Measurements from ENCODE around the gene CIROP. TPM values are rescaled to one million over a fixed set of nuclear protein-coding genes. Genes with fewer than 3 reads are reported as not detected.
"Not testable (repeated sequence)": the region's sequence is repeated elsewhere in the genome, so short reads cannot be mapped to it uniquely, and the experiment has no call there.

CIROP gene
- polyA plus RNA-seq, 1 experiment = 0.07 TPM

GRCh38 chr14:23112359-23113178 lies 7.8 kb upstream of the CIROP start:
- DNase-seq (ENCODE audit: low read depth, low spot score) = no peak
- Histone ChIP-seq H3K4me3 (ENCODE audit: low read depth, low read length) (no peak overlapping the region), H3K27ac (ENCODE audit: low read depth, low read length) (no peak overlapping the region), H3K27me3 (ENCODE audit: control insufficient read depth, insufficient read depth, low read length) (no peaks in the 10 kb centered on the region), H3K9me3 (ENCODE audit: control insufficient read depth, insufficient read depth, low read length) (peaks cover 8% of the 10 kb centered on the region; the same call in 1 of the 2 replicates)
- POLR2A ChIA-PET = interaction anchor here (0.7 to 1.9 kb wide), 3 partner anchors 17 to 268 kb away, joined by 3 to 7 read pairs (median 3); partner anchors contain the start of genes ACIN1 and C14orf119
- no peak for TF ChIP-seq CTCF (IDR thresholded peaks at IDR 0.05; ENCODE audit: low read depth, low read length)
- CTCF ChIA-PET = interaction anchor here (1.0 to 6.6 kb wide), 9 partner anchors 8 to 240 kb away, joined by 3 to 152 read pairs (median 15); partner anchors contain the start of gene CDH24

- peaks cover 4% of the 10 kb centered on the region; the same call in 1 of the 2 replicates for H3K9me3 ChIP-seq (ENCODE audit: control insufficient read depth, insufficient read depth, low read length)
- ChIA-PET POLR2A (no interaction called here), CTCF (interaction anchor here (0.9 to 6.6 kb wide), 13 partner anchors 10 to 554 kb away, joined by 3 to 152 read pairs (median 17); partner anchors contain the start of genes ACIN1, C14orf119 and CDH24)
- H3K27ac ChIP-seq (ENCODE audit: low read depth, low read length) = no peak overlapping the region
- no peak for DNase-seq (ENCODE audit: low read depth, low spot score)
- H3K27me3 ChIP-seq (ENCODE audit: control insufficient read depth, insufficient read depth, low read length) = no peaks in the 10 kb centered on the region
- H3K4me3 ChIP-seq (ENCODE audit: low read depth, low read length) = no peak overlapping the region
- no peak for TF ChIP-seq CTCF (IDR thresholded peaks at IDR 0.05; ENCODE audit: low read depth, low read length)
Measured at GRCh38 chr14:23110579-23111365, 6.0 kb upstream of the CIROP start.

GRCh38 chr14:23109769-23110168 lies 5.0 kb upstream of the CIROP start:
- CTCF ChIA-PET = interaction anchor here (0.7 to 6.6 kb wide), 23 partner anchors 11 to 127 kb away, joined by 3 to 152 read pairs (median 7); partner anchors contain the start of genes ACIN1, AJUBA, C14orf119 and CDH24
- Histone ChIP-seq H3K27me3 (ENCODE audit: control insufficient read depth, insufficient read depth, low read length) (no peaks in the 10 kb centered on the region), H3K9me3 (ENCODE audit: control insufficient read depth, insufficient read depth, low read length) (peaks cover 4% of the 10 kb centered on the region; the same call in 1 of the 2 replicates), H3K27ac (ENCODE audit: low read depth, low read length) (no peak overlapping the region), H3K4me3 (ENCODE audit: low read depth, low read length) (no peak overlapping the region)
- POLR2A ChIA-PET = interaction anchor here (1.6 to 1.7 kb wide), 2 partner anchors 15 to 41 kb away, joined by 3 to 8 read pairs; partner anchors contain the start of genes ACIN1 and C14orf119
- DNase-seq (ENCODE audit: low read depth, low spot score) = no peak
- TF ChIP-seq CTCF (IDR thresholded peaks at IDR 0.05; ENCODE audit: low read depth, low read length) = no peak

GRCh38 chr14:23108169-23108568 lies 3.4 kb upstream of the CIROP start:
- not testable (repeated sequence) for H3K9me3 ChIP-seq (ENCODE audit: control insufficient read depth, insufficient read depth, low read length); H3K27me3 ChIP-seq (ENCODE audit: control insufficient read depth, insufficient read depth, low read length); DNase-seq (ENCODE audit: low read depth, low spot score); H3K4me3 ChIP-seq (ENCODE audit: low read depth, low read length); H3K27ac ChIP-seq (ENCODE audit: low read depth, low read length)
- ChIA-PET CTCF (interaction anchor here (0.7 to 6.6 kb wide), 17 partner anchors 8 to 551 kb away, joined by 3 to 152 read pairs (median 9); partner anchors contain the start of gene CDH24), POLR2A (interaction anchor here (1.6 kb wide), 1 partner anchor 39 kb away, joined by 3 read pairs; no protein-coding TSS in a partner anchor)

- POLR2A ChIA-PET; H3K9me3 ChIP-seq (ENCODE audit: control insufficient read depth, insufficient read depth, low read length); H3K27ac ChIP-seq (ENCODE audit: low read depth, low read length); DNase-seq (ENCODE audit: low read depth, low spot score); CTCF ChIA-PET; H3K4me3 ChIP-seq (ENCODE audit: low read depth, low read length); H3K27me3 ChIP-seq (ENCODE audit: control insufficient read depth, insufficient read depth, low read length): not testable (repeated sequence)
Measured at GRCh38 chr14:23107620-23108019, 2.8 kb upstream of the CIROP start.

All from AG04450 (cell line).